HUDEP-2 (cell line): ENCODE data around the gene STK26.
"Not testable (repeated sequence)": the region's sequence is repeated elsewhere in the genome, so short reads cannot be mapped to it uniquely, and the experiment has no call there.

ENCODE experiments used
- DNase-seq, 76 experiments: peaks; one replicate each; lab custom pipeline; 2025; ENCODE audit not compliant: unreplicated experiment in 76 of 76; lab: John Stamatoyannopoulos, UW

STK26 gene

DNA sequence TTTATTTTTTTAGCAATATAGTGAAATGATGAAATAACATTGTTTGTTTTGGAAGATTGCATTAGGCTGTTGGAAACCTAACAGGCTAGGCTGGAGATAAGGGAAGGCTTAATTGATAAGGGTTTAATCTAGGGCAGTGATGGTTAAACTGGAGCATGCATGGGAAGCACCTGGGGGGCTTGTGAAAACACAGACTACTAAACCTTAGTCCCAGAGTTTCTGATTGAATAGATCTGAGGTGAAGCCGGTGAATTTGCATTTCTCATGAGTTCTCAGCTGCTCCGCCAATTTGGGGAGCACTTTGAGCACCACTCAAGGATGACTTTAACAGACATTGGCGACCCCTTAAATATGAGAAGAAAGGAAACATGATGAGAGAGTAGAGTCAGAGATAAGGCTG lies 11.5 kb downstream of the STK26 start:
- no peak for DNase-seq

DNA sequence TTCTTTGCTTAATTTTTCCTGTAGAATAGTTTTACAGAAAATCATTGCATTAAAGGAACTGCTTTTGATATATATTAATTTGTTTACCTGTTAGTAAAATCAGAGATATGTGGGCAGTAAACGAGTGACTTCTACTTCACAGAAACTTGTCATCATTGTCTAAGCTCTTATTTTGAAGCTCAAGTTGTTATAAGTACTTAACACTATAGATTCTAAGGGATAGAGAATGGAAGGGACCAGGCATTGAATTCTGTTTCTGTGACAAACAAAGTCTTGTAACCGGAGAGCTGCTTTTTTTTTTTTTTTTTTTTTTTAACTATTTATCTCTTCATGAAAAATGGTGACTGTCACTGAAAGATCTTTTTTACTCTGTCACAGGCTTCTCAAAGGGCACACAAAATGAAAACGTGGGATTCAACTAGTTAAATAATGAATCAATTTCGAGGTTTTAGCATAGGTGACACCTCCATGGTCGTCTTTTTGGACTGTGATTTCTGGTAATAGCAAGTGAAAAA lies 14.4 kb downstream of the STK26 start:
- no peak for DNase-seq

DNA sequence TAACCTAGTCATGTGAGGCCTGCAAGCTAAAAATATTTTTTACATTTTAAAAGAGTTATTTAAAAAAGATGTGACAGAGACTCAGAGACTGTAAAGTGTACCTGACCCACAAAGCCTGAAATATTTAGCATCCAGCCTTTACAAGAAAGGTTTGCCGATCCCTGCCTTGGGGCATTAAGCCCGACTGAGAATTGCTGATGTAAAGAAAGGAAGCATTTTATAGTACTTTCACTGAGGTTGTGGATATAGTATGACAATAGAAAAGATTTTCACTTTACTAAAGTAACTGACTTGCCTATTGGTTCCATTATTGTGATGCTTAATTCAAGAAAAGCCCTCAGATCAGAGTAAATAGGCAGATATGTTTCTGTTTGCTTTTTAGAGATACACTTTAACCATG lies 17.0 kb downstream of the STK26 start:
- DNase-seq, result no peak

DNA sequence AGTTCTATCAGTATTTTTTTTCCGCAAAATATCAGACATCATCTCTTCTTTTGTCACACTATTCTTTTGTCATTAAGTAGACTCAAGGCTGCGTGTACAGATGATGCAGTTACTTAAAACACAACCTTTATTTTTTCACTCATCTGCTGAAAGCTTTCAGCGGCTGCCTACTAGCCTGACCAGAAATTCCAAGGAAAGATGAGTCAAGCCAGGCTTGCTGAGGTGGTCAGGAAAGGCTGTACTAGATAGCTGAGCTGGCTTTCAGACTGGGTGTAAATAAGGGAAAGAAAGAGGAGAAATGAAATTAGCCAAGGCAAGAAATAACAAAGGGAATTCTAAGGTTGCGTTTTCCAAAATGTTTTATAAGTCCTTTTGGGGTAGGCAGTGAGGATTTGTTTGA lies 17.9 kb downstream of the STK26 start:
- no peak for DNase-seq

DNA sequence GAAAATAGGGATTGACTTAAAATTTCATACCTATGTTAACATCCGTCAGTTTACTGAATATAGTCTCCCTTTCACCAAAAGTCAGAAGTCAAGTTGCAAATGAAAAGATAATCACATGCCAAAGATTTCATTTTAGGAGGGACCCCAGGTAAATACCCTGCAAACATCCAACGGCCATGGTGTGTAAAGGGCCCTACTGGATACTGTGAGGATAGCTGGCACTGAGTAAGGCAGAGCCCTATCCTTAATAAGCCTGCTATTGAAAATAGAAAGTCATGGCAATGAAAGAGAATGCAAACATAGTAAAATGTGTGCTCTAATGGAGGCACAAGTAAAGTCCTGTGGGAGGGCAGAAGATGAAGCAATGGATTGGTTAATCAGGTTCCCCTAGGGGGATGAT lies 20.9 kb downstream of the STK26 start:
- DNase-seq, result no peak

DNA sequence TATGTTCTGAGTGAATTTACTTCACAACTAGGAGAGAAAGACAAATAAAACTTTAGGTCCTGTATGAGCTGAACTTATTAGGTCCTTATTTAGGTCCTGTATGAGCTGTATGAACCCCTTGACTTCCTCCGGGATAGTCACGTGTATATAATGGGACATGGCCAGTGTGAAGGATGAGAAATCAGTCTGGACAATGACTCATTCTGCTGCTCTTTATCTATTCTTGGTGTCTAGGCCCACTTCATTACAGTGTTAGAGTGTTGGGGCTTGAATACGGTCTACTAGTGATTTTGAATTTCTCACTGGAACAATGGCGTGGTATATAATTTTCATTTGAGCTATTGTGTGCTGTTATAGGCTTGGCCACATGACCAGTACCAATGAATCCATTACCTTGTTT lies 21.9 kb downstream of the STK26 start:
- peak in 18 of 76 experiments; percentile 1 to 47 (median 12) for DNase-seq

DNA sequence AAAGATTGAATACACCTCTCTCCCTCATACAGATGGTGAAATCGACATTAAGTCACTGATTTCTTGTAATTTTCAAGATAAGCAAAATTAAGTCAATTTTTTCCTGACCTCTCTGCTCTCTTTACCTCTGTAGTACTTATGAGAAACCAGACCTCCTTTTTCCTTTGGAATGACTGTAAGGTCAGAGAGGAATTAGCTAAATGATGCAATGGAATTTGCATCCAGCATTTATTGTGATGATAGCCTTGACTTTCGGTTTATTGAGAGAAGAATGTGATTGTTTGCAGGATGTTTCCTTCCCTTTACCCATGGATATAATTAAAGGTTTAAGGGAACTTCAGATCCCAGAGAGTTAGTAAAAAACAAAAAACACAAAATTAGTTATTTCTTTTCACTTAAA lies 22.4 kb downstream of the STK26 start:
- no peak for DNase-seq

DNA sequence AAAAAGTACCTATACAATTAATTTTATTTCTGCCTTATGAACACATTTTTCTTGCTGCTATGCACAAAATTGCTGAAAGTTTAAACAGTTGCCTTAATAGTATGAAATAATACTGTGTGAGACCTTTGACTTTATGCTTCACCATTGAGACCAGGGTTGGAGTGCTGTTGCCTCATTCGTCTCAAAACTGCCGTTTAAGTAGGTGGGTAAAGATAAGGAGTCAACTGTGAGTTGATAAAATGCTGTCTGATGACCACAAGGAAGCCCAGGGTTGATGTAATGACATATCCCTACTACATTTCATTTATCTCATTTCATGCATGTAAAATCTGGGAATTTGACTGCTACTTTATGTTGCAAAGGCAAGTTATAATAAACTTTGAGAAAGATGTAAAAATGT lies 23.4 kb downstream of the STK26 start:
- peak in 32 of 76 experiments; percentile 0 to 38 (median 6) for DNase-seq

DNA sequence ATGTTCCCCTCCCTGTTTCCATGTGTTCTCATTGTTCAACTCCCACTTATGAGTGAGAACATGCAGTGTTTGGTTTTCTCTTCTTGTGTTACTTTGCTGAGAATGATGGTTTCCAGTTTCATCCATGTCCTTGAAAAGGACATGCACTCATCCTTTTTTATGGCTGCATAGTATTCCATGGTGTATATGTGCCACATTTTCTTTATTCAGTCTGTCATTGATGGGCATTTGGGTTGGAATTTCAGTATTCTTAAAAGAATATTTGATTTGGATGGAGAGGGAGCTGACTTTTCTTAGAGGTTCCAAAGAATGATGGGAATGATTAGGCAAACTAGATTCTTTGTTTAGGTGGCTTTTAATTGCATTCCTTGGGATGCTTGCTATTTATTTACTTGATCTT lies 28.7 kb downstream of the STK26 start:
- DNase-seq, result not testable (repeated sequence)

DNA sequence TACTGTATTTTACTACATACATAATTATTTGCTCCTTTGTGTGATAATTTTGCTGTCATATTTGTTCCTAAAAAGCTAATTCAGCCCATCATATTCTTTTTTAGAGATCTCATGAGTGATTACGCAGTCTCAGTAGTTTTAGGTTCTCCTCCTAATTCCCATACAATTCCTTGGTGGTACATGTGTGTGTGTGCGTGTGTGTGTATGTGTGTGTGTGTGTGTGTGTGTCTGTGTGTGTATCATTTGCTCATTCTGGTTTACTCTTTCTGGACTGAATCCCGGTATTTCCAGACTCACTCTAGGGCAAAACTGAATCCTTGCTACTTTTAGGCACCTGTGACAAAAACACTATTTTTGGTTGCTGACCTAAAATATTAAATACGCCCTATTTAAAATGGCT lies 34.9 kb downstream of the STK26 start:
- DNase-seq, result no peak

DNA sequence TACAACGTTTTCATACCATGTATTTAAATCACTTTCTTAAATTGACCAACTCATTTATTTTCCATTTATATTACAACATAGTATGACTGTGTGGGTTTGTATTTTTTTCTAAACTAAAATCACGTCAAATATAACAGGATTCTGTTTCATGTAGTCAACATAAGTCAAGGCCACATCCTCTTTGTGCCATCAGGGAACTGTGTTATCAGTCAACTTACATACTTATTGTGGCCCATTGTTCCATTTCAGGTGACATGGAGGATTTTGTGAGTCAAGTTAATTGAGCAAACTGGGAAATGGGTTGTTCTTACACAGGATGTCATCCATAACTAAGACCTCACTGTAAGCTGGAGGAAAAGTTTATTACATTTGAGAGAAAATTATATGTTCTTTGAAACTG lies 35.9 kb downstream of the STK26 start:
- no peak for DNase-seq

DNA sequence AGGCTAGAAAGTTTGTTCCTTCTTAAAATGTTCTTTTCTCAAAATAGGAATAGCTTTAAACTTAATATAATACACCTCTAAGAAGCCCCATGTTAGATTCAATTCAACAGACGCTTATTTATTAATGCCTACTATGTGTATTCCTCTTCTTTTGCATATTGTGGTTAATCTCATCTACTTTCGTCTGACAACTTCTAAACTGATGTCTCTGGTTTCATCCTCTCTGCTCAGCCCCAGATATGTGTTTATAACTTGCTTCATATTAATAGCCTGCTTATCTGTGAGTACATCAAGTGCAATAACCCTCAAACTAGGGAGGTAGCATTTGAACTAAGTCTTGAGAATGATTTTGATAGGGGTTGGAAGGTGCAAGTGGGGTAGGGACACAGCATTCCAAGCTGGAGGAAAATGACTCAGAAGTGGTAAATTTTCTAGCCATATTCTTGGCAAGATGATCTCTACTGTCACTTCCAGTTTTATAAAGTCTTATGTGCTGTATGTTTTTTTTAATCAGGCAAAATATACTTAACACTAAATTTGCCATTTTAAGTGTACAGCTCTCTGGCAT lies 37.0 kb downstream of the STK26 start:
- DNase-seq, result no peak

DNA sequence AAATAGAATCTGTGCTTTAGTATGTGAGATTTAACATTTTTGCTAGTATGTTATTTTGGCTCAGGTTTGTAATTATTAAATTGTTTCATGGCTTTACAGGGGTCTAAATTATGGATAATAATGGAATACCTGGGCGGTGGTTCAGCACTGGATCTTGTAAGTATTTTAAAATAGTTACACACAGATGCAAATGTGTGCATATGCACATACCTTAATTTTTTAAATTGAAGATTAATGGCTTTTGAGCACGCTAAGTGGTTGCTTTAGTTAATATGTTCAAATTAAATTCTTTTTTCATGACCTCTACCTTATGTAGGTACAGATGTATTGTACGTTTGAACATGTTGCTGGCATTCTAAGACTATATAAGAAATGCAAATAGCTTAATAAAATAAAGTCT lies 40.2 kb downstream of the STK26 start:
- DNase-seq, result no peak

DNA sequence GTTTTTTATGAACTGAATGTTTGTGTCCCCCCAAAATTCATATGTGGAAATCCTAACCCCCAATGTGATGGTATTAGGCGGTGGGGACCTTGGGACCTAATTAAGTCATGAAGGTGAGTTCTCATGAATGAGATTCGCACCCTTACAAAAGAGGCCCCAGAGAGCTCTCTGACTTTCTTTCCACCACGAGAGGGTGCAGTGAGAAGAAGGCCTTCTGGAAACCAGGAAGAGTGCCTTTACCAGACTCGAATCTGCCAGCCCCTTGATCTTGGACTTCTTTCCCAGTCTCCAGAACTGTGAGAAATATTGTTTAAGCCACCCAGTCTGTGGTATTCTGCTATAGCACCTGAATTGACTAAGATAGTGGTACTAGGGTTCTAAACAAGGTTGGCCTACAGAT lies 40.8 kb downstream of the STK26 start:
- DNase-seq, result no peak

DNA sequence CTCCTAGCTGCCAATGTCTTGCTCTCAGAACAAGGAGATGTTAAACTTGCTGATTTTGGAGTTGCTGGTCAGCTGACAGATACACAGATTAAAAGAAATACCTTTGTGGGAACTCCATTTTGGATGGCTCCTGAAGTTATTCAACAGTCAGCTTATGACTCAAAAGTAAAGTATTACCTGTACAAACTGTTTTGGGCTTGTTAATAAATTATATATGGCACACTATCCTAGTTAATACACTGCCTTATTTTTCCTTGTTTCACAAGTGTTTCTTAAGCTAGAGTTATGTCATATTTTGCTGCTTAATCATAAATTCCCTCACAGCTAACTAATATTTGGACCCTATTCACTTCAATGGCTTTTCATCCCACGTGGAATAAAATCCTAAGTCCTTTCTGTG lies 45.3 kb downstream of the STK26 start:
- DNase-seq, result no peak

DNA sequence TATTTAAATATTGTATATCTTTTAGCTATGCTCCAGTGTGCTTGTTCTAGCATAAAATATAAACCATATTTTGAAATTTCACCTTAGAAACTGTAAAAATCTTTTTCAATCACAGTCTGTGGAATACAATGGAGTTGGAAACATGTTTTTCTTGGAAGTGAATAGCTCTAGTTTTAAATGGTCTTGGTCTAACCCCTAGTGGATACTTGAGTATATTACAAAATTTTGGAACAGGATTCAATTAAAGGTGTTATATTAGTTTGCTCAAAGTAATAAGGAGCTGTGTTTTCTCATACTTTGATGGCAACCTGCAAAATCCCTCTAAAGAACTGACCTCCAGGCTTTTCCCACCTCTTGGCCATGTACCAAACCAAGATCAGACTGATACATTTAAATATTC lies 48.2 kb downstream of the STK26 start:
- no peak for DNase-seq

DNA sequence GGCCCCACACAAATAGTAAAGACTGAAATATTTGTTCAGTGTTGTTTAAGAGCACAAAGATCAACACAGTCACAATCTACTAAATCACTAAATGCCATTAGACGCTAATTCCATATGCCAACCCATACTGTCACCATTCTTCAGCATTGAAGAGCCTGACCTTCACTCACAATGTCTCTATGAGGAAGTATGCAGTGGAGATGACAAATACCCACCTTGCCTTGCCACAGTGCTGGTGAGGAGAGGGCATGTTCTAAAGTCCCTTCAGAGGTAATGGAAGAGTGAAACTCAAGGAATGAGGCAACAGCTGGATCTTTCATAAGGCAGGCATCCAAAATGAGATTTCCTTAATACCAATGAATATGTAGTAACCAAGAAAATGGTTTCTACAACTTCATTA lies 54.3 kb downstream of the STK26 start:
- no peak for DNase-seq

DNA sequence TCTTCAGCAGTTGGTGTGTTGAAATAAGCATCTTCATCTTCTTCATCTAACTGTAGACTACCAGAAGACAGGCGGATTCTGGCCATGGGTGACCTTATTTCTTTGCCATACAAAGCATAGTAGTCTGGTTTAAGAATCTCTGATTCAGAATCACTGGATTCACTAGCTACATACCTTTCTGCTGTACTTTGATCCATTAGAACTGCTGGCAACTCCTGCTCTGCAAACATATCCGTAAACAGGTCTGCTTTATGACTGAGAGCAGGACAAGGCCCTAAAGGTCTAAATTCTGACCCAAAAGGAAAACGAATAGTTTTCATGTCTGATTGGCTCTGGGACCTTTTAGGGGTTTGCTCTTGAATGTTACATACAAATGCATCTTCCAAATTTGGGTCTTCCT lies 54.8 kb downstream of the STK26 start:
- DNase-seq, result no peak

DNA sequence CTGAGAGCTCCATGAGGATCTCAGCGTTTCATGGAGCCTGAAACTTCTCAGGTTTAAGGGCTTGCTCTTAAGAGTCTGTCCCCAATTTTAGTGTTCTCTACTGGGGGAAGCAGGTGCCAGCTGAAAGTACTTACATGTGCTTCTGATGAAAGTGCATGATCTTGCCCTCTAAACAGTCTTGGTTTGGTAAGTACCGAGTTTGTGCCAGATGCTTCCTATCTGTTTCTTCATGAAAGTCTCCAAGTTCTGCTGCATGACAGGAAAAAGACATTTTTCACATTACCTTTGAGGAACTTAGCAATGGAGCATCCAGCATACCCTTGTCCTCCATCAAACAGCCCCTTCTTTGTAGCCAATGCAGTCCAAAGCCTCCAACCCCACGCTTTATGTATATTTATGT lies 62.7 kb downstream of the STK26 start:
- no peak for DNase-seq

DNA sequence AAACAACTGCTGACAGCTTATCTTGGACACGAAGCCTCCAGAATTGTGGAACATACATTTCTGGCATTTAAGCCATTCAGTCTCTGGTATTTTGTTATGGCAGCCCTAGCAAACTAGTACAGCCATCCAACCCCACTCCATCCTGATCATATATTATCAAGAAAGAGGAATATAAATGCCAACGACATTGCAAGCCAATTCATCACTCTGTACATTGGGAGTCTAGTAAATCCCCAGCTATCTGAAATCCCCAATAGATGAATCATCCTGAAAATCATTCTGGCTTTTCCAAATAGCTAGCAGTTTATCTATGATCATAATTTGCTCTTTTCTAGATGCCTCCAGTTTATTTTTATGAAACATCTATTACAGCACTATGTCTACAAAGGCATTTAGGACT lies 63.6 kb downstream of the STK26 start:
- DNase-seq, result no peak

DNA sequence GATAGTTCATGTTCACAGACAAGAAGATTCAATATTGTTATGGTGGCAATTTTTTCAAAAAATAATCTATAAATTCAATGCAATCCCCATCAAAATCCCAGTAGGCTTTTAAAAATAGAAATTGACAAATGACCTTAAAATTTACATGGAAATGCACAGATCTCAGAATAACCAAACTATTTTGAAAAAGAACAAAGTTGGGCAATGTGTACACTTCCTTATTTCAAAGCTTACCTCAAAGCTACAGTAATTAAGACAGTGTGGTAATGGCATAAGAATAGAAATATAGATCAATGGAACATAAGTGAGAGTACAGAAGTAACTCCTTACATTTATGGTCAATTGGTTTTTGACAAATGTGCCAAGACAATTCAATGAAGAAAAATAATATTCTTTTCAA lies 65.8 kb downstream of the STK26 start:
- DNase-seq, result no peak

DNA sequence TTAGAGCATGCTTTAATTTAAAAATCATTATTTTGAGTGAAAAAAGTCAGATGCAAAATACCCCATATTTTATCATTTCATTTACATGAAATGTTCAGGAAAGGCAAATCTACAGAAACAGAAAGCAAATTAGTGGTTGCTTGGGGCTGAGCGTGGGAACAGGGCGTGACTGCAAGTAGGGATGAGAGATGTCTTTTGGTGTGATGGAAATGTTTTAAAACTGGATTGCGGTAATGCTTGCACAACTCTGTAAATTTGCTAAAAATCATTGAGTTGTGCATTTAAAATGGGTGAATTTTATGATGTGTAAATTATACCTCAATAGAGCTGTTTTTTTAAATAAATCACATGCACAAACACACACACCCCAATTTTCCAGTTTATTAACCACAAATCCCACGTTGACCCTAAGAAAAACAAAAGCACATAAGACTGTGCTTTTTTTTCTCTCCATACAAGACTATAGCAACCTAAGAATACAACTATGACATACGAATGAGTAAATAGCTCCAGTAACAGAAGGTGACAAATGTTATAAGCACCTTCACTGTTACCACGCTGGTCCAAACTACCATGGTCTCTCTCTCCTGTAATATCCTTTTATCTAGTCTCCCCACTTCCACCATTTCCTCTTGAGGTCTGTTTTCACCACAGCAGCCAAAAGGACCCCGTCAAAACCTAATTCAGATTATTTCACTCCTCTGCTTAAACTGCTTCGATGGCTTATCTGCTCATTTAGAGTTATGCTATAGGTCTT lies 67.5 kb downstream of the STK26 start:
- no peak for DNase-seq
